ENCODE measurements around the gene TRPV5.

- TF ChIP-seq, protein P1, sequence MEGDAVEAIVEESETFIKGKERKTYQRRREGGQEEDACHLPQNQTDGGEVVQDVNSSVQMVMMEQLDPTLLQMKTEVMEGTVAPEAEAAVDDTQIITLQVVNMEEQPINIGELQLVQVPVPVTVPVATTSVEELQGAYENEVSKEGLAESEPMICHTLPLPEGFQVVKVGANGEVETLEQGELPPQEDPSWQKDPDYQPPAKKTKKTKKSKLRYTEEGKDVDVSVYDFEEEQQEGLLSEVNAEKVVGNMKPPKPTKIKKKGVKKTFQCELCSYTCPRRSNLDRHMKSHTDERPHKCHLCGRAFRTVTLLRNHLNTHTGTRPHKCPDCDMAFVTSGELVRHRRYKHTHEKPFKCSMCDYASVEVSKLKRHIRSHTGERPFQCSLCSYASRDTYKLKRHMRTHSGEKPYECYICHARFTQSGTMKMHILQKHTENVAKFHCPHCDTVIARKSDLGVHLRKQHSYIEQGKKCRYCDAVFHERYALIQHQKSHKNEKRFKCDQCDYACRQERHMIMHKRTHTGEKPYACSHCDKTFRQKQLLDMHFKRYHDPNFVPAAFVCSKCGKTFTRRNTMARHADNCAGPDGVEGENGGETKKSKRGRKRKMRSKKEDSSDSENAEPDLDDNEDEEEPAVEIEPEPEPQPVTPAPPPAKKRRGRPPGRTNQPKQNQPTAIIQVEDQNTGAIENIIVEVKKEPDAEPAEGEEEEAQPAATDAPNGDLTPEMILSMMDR (IDR thresholded peaks at IDR 0.05) = no peak
- TF ChIP-seq POLR2A (IDR thresholded peaks at IDR 0.05) = no peak
Measured at GRCh38 chr7:142896741-142897379, 36.7 kb downstream of the TRPV5 start.

Measured in body of pancreas (tissue), 4 donors.